ENCODE measurements around the gene FAM32A.
A peak's percentile ranks its signal among the peaks of the same experiment; 100 is the strongest.

FAM32A gene

DNA sequence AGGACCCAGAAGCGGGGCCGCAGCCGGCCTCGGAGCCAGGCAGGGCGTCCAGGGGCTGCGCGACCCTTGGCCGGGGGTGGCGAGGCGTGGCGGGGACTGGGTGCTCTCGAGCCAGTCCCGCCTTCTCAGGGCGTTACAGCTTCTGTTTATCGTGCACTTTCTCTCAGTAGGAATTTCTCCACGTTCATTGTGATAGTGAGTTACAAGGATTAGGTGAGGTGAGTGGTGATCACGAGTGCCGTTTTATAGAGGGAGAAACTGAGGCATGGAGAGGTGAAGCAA is 13.1 kb downstream of the FAM32A start:
- peaks cover 9% of the 10 kb centered on the region for H3K36me3 ChIP-seq (ENCODE audit: control insufficient read depth, insufficient read depth, low read length)
- H3K27ac ChIP-seq (ENCODE audit: low read depth, low read length) = peak overlapping the region; percentile 84
- peak overlapping the region; percentile 99 for H3K4me3 ChIP-seq (ENCODE audit: low read length)
- H3K4me1 ChIP-seq (ENCODE audit: control insufficient read depth, insufficient read depth, low read length) = peaks cover 9% of the 10 kb centered on the region
- no peak overlapping the region for H3K9ac ChIP-seq (ENCODE audit: low read length)
- H3K27me3 ChIP-seq (ENCODE audit: control insufficient read depth, insufficient read depth, low read length) = no peaks in the 10 kb centered on the region

DNA sequence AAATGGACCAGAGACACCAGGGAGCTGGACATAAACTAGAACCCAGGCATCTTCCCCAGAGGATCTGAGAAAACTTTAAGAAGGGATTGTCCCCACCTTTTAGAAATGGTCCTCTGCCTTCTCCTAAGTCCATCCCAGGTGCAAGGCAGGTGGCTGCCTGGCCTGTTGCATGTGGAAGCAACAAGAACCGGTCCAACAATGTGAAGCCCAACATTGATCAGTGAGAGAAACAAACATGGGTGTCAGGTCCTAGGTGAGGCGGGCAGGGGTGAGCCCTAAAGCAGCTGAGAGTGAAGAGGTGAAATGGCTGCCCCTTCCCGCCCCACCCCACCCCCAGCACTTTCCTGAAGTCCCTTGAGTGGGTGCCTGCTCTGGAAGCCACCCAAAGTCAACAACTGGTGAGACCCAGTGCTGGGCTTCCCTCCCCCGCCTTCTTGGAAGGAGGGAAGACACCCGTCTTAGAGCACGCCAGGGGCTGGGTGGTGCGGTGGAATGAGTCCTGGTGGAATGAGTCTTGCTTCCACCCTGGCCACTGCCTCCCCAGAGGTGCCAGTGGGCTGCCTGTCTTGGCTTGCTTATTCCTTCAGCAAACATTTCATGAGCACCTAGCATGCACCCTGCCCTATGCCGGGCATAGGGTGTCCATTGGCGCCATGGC is 14.2 kb downstream of the FAM32A start:
- Histone ChIP-seq H3K27ac (ENCODE audit: low read depth, low read length) (no peak overlapping the region), H3K27me3 (ENCODE audit: control insufficient read depth, insufficient read depth, low read length) (no peaks in the 10 kb centered on the region), H3K4me1 (ENCODE audit: control insufficient read depth, insufficient read depth, low read length) (peaks cover 9% of the 10 kb centered on the region), H3K4me3 (ENCODE audit: low read length) (no peak overlapping the region), H3K36me3 (ENCODE audit: control insufficient read depth, insufficient read depth, low read length) (peaks cover 17% of the 10 kb centered on the region), H3K9ac (ENCODE audit: low read length) (no peak overlapping the region)

- Histone ChIP-seq H3K4me1 (ENCODE audit: control insufficient read depth, insufficient read depth, low read length) (peaks cover 9% of the 10 kb centered on the region), H3K36me3 (ENCODE audit: control insufficient read depth, insufficient read depth, low read length) (peaks cover 20% of the 10 kb centered on the region), H3K4me3 (ENCODE audit: low read length) (no peak overlapping the region), H3K27ac (ENCODE audit: low read depth, low read length) (no peak overlapping the region), H3K27me3 (ENCODE audit: control insufficient read depth, insufficient read depth, low read length) (no peaks in the 10 kb centered on the region), H3K9ac (ENCODE audit: low read length) (no peak overlapping the region)
Measured at GRCh38 chr19:16200038-16201010, 15.1 kb downstream of the FAM32A start.

DNA sequence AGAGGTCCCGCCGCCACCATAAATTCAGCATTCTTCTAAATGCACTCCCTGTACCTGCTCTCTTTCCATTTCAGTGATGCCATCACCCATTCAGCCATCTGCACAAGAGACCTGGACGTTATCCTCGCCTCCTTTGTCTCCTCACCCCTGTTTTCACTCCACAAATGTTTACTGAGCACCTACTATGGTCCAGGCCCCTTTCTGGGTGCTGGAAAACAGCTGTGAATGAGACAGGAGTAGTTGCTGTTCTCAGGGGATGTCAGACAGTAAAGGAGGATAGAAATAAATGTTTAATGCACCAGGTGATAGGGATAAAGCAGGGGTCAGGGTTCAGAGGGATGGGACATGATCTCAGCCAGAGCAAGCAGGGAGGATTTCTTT is 15.8 kb downstream of the FAM32A start:
- Histone ChIP-seq H3K36me3 (ENCODE audit: control insufficient read depth, insufficient read depth, low read length) (peaks cover 25% of the 10 kb centered on the region), H3K4me1 (ENCODE audit: control insufficient read depth, insufficient read depth, low read length) (peaks cover 9% of the 10 kb centered on the region), H3K9ac (ENCODE audit: low read length) (no peak overlapping the region), H3K4me3 (ENCODE audit: low read length) (no peak overlapping the region), H3K27me3 (ENCODE audit: control insufficient read depth, insufficient read depth, low read length) (no peaks in the 10 kb centered on the region), H3K27ac (ENCODE audit: low read depth, low read length) (no peak overlapping the region)

DNA sequence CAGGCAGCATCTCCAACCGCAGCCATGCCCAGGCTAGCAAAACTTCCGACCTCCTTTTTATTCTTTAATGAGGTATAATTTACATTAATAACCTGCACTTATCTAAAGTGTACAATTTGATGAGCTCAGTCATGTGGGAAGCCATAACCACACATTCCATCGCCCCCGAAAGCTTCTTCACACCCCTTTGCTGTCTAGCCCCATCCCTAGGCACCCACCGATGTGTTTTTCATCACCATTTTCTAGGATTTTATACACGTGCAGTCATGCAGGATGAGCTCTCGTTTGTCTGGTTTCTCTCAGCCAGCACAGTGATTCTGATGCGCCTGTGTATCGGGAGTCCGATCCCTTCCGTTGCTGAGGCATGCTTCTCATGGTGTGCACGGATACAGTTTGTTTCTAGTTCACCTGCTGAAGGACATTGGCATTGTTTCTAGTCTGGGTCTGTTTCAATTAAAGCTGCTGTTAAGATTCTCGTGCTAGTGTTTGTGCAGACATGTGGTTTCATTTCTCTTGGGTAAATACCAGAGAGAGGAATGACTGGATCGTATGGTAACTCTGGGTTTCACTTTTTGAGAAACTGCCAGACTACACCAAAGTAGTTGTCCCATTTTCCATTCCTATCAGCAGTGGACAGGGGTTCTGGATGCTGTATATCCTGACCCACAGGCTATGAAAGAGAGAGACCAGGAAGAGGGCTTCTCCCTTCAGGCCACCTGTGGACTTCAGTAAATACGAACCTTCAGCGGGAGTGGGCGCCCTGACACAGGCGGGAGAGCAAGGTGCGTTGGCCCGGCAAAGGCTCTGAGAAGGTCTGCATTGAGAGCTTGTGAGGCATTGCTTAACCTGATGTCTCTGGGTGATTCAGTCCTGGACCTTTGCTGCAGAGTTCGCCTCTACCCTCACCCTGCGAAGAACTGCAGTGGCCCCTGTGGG is 17.4 kb downstream of the FAM32A start:
- H3K27ac ChIP-seq (ENCODE audit: low read depth, low read length) = no peak overlapping the region
- peaks cover 30% of the 10 kb centered on the region for H3K36me3 ChIP-seq (ENCODE audit: control insufficient read depth, insufficient read depth, low read length)

GRCh38 chr19:16203256-16204004 is 18.2 kb downstream of the FAM32A start:
- no peak overlapping the region for H3K4me3 ChIP-seq (ENCODE audit: low read length)
- H3K27ac ChIP-seq (ENCODE audit: low read depth, low read length) = no peak overlapping the region
- peaks cover 35% of the 10 kb centered on the region for H3K36me3 ChIP-seq (ENCODE audit: control insufficient read depth, insufficient read depth, low read length)
- no peak overlapping the region for H3K9ac ChIP-seq (ENCODE audit: low read length)
- peaks cover 3% of the 10 kb centered on the region for H3K4me1 ChIP-seq (ENCODE audit: control insufficient read depth, insufficient read depth, low read length)
- H3K27me3 ChIP-seq (ENCODE audit: control insufficient read depth, insufficient read depth, low read length) = no peaks in the 10 kb centered on the region

More for the DNA sequence above, 17.4 kb downstream of the FAM32A start:
- Histone ChIP-seq H3K27me3 (ENCODE audit: control insufficient read depth, insufficient read depth, low read length) (no peaks in the 10 kb centered on the region), H3K4me1 (ENCODE audit: control insufficient read depth, insufficient read depth, low read length) (peaks cover 3% of the 10 kb centered on the region), H3K9ac (ENCODE audit: low read length) (no peak overlapping the region), H3K4me3 (ENCODE audit: low read length) (no peak overlapping the region)

DNA sequence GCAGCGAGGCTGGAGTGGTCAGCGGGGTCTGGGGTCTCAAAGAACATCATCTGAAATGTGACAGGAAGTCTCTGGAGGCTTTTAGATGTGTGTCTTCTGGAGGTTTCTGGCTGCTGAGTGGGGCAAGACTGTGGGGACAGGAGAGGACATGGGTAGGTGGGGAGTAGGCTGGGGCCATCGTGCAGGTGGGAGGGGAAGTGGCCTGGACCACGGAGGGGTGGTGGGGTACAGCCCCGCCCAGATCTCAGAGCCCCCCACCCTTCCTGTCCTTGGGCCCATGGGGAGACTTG is 18.7 kb downstream of the FAM32A start:
- peaks cover 38% of the 10 kb centered on the region for H3K36me3 ChIP-seq (ENCODE audit: control insufficient read depth, insufficient read depth, low read length)
- H3K9ac ChIP-seq (ENCODE audit: low read length) = no peak overlapping the region
- no peak overlapping the region for H3K27ac ChIP-seq (ENCODE audit: low read depth, low read length)
- no peaks in the 10 kb centered on the region for H3K27me3 ChIP-seq (ENCODE audit: control insufficient read depth, insufficient read depth, low read length)
- no peak overlapping the region for H3K4me3 ChIP-seq (ENCODE audit: low read length)
- peaks cover 1% of the 10 kb centered on the region for H3K4me1 ChIP-seq (ENCODE audit: control insufficient read depth, insufficient read depth, low read length)

DNA sequence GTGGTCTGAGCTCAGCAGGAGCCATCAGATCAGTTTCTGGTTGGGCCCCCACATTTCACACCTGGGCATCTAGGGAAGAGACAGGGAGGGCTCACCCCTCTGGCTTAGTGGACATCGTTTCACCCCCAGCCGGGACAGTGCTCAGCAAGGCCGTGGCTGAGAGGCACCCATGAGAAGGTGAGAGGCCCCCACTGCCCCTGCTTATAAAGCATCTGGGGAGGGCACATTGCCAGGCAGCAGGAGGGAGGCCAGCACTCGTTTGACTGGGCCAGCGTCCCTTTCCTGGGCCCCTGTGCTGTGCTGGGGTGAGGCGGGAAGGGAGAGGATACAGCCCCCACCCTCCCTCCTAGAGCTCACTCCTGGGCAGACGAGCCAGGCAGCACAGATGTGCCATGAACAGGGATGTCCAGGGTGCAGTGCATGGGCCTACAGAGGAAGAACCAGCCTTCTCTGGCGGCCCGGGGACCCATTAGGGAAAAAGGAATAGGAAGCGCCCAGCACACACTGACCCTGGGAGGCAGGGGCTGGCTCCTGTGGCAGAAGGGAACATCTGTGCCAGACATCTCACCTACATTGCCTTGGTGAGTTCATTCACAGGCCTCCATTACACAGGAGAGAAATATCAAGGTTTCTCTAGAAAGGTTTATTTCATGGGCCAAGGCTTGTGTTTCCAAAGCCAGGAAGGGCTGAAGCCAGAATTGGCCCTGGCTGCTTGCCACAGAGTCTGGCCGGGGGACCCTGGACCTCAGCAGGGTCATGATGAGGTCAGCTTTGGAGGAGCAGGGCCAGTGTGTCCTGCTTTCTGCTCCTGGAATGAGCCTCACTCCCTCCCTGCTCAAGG is 20.2 kb downstream of the FAM32A start:
- Histone ChIP-seq H3K27me3 (ENCODE audit: control insufficient read depth, insufficient read depth, low read length) (no peaks in the 10 kb centered on the region), H3K4me1 (ENCODE audit: control insufficient read depth, insufficient read depth, low read length) (no peaks in the 10 kb centered on the region), H3K27ac (ENCODE audit: low read depth, low read length) (no peak overlapping the region), H3K9ac (ENCODE audit: low read length) (no peak overlapping the region), H3K36me3 (ENCODE audit: control insufficient read depth, insufficient read depth, low read length) (peaks cover 44% of the 10 kb centered on the region), H3K4me3 (ENCODE audit: low read length) (no peak overlapping the region)

DNA sequence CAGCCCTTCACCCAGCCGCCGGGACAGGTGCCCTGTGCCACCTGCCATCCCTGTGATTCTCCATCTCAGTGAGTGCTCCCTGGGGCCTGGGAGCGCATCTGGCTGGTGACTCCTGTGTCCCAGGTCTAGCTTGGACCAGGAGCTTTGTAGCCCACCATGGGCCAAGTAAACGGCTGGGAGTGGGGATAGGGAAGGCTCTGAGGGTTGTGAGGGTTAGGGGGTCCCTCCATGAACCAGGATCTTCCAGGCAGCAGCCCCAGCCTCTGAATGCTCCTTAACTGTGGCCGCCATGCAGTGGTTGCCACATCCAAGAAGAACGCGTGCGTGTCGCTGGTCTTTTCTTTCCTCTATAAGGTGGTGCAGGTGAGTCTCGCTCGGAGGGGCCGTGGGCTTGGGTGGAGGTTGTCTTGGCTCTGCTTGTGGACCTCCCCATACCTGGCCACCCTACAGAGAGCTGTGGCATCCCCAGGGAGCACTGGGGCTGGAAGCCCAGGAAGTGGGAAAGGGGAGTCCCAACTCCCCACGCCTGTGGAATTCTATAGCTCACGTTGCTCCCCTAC is 20.9 kb downstream of the FAM32A start:
- H3K9ac ChIP-seq (ENCODE audit: low read length) = no peak overlapping the region
- no peaks in the 10 kb centered on the region for H3K27me3 ChIP-seq (ENCODE audit: control insufficient read depth, insufficient read depth, low read length)
- no peak overlapping the region for H3K4me3 ChIP-seq (ENCODE audit: low read length)
- no peak overlapping the region for H3K27ac ChIP-seq (ENCODE audit: low read depth, low read length)
- H3K4me1 ChIP-seq (ENCODE audit: control insufficient read depth, insufficient read depth, low read length) = no peaks in the 10 kb centered on the region
- H3K36me3 ChIP-seq (ENCODE audit: control insufficient read depth, insufficient read depth, low read length) = peaks cover 44% of the 10 kb centered on the region

- peaks cover 44% of the 10 kb centered on the region for H3K36me3 ChIP-seq (ENCODE audit: control insufficient read depth, insufficient read depth, low read length)
- no peak overlapping the region for H3K9ac ChIP-seq (ENCODE audit: low read length)
- H3K27me3 ChIP-seq (ENCODE audit: control insufficient read depth, insufficient read depth, low read length) = no peaks in the 10 kb centered on the region
- H3K4me3 ChIP-seq (ENCODE audit: low read length) = no peak overlapping the region
- no peaks in the 10 kb centered on the region for H3K4me1 ChIP-seq (ENCODE audit: control insufficient read depth, insufficient read depth, low read length)
- H3K27ac ChIP-seq (ENCODE audit: low read depth, low read length) = no peak overlapping the region
Measured at GRCh38 chr19:16206637-16207036, 21.4 kb downstream of the FAM32A start.

GRCh38 chr19:16207063-16207462 is 21.9 kb downstream of the FAM32A start:
- H3K27me3 ChIP-seq (ENCODE audit: control insufficient read depth, insufficient read depth, low read length) = no peaks in the 10 kb centered on the region
- no peaks in the 10 kb centered on the region for H3K4me1 ChIP-seq (ENCODE audit: control insufficient read depth, insufficient read depth, low read length)
- no peak overlapping the region for H3K4me3 ChIP-seq (ENCODE audit: low read length)
- H3K27ac ChIP-seq (ENCODE audit: low read depth, low read length) = no peak overlapping the region
- no peak overlapping the region for H3K9ac ChIP-seq (ENCODE audit: low read length)
- H3K36me3 ChIP-seq (ENCODE audit: control insufficient read depth, insufficient read depth, low read length) = peaks cover 44% of the 10 kb centered on the region
